HCT116 (cell line): ENCODE data around the gene PARP9. TPM values are rescaled to one million over a fixed set of nuclear protein-coding genes. Genes with fewer than 3 reads are reported as not detected.

Source experiments
- ATAC-seq: fragments of 200-7000 bp; cut with Tn5 transposase; 2 replicates; pipeline ENCODE4 v1.9.1; 2020; ENCODE audit warnings: mild to moderate bottlenecking, moderate library complexity
- BruUV-seq: library from RNA; stranded (reverse); fragments of 400-500 nt; replicated peaks from 2 replicates; lab custom pipeline; 2021; lab: Mats Ljungman, UMichigan
- CTCF ChIA-PET: fragments of 300-600 bp; sonication (Branson Sonifier 250); formaldehyde crosslinking; loops from one replicate; lab custom pipeline; 2021; ENCODE audit warnings: antibody characterized with exemption; lab: Charles Lee
- POLR2A ChIA-PET: fragments of 300-600, 350-600 bp; sonication (Branson Sonifier 250); formaldehyde crosslinking; loops from one replicate; lab custom pipeline; 2021; ENCODE audit warnings: antibody characterized with exemption; lab: Charles Lee
- RAD21 ChIA-PET, 2 experiments: fragments of 300-600 bp; sonication (Branson Sonifier 250); formaldehyde crosslinking; loops; one replicate each; lab custom pipeline; 2023; ENCODE audit warnings: low total read pairs in 2 of 2; ENCODE audit not compliant: uncharacterized antibody in 2 of 2, unreplicated experiment in 2 of 2, low non-redundant PET in 1 of 2; lab: Charles Lee
- DNase-seq: peaks from one replicate; pipeline ENCODE4 v3.0.0-alpha.2; 2010; ENCODE audit warnings: low read depth, low spot score
- H2AFZ ChIP-seq: fragments of 200-600 bp; shearing (Covaris generic), sonication (generic); 2 replicates; pipeline ENCODE4 v1.6.1; 2017; ENCODE audit warnings: low read depth, mixed run types, mixed read lengths, antibody characterized with exemption, low read length; ENCODE audit not compliant: poor library complexity, severe bottlenecking
- H3K27ac ChIP-seq: 2 replicates; pipeline ENCODE4 v1.5.1; 2012; ENCODE audit warnings: low read depth, low read length
- H3K27me3 ChIP-seq: fragments of 200-600 bp; sonication (generic); 2 replicates; pipeline ENCODE4 v1.6.1; 2016; ENCODE audit warnings: mixed run types, low read length, mixed read lengths; ENCODE audit not compliant: insufficient read depth
- H3K36me3 ChIP-seq, 2 experiments: fragments of 200-500 bp in 1 of 2; fragments of 200-600 bp in 1 of 2; sonication (Bioruptor generic) in 1 of 2; sonication (generic) in 1 of 2; 2 replicates each; pipeline versions ENCODE4 v1.5.1 to v1.6.1; 2014 to 2016; ENCODE audit warnings: low read length in 2 of 2, inconsistent platforms in 1 of 2, mixed read lengths in 1 of 2, mixed run types in 1 of 2; ENCODE audit not compliant: insufficient read depth in 2 of 2, control insufficient read depth in 1 of 2
- H3K4me1 ChIP-seq, 2 experiments: fragments of 200-600 bp in 1 of 2; sonication (generic) in 1 of 2; 2 replicates each; pipeline versions ENCODE4 v1.5.1 to v1.6.1; 2012 to 2017; ENCODE audit warnings: low read length in 2 of 2, inconsistent platforms in 1 of 2, mild to moderate bottlenecking in 1 of 2, mixed read lengths in 1 of 2, mixed run types in 1 of 2, moderate library complexity in 1 of 2; ENCODE audit not compliant: insufficient read depth in 2 of 2, control insufficient read depth in 1 of 2
- H3K4me2 ChIP-seq: fragments of 200-600 bp; sonication (generic); 2 replicates; pipeline ENCODE4 v1.6.1; 2017; ENCODE audit warnings: mixed run types, low read length, mixed read lengths
- H3K4me3 ChIP-seq, 2 experiments: fragments of 200-600 bp in 1 of 2; sonication (generic) in 1 of 2; replicated peaks in 1 of 2; 2 replicates each; pipeline ENCODE4 v1.5.1; 2011 to 2016; ENCODE audit warnings: low read length in 2 of 2, control low read depth in 1 of 2, low read depth in 1 of 2, mild to moderate bottlenecking in 1 of 2, mixed read lengths in 1 of 2, mixed run types in 1 of 2
- H3K79me2 ChIP-seq: fragments of 200-600 bp; sonication (generic); 2 replicates; pipeline ENCODE4 v1.6.1; 2017; ENCODE audit warnings: mild to moderate bottlenecking, mixed run types, low read length, moderate library complexity, mixed read lengths; ENCODE audit not compliant: insufficient read depth
- H3K9ac ChIP-seq: fragments of 200-600 bp; sonication (generic); 2 replicates; pipeline ENCODE4 v1.6.1; 2016; ENCODE audit warnings: low read length, mixed read lengths
- H3K9me2 ChIP-seq: fragments of 200-600 bp; sonication (generic), shearing (Covaris generic); 2 replicates; pipeline ENCODE4 v1.6.1; 2017; ENCODE audit warnings: mixed run types, mild to moderate bottlenecking, moderate library complexity; ENCODE audit not compliant: insufficient read depth
- H3K9me3 ChIP-seq, 2 experiments: fragments of 200-500 bp in 1 of 2; fragments of 200-600 bp in 1 of 2; sonication (Bioruptor generic) in 1 of 2; sonication (generic) in 1 of 2; 2 replicates each; pipeline ENCODE4 v1.6.1; 2014 to 2017; ENCODE audit warnings: low read length in 2 of 2, mixed read lengths in 2 of 2, inconsistent platforms in 1 of 2, low read depth in 1 of 2, mild to moderate bottlenecking in 1 of 2, mixed run types in 1 of 2, moderate library complexity in 1 of 2; ENCODE audit not compliant: control insufficient read depth in 1 of 2, insufficient read depth in 1 of 2
- H4K20me1 ChIP-seq: fragments of 200-600 bp; sonication (generic), shearing (Covaris generic); 2 replicates; pipeline ENCODE4 v1.6.1; 2017; ENCODE audit warnings: mixed run types, mild to moderate bottlenecking, moderate library complexity; ENCODE audit not compliant: insufficient read depth
- CBX3 ChIP-seq: IDR thresholded peaks from 2 replicates; pipeline ENCODE4 v1.6.1; 2012; ENCODE audit warnings: low read depth
- CEBPB ChIP-seq: IDR thresholded peaks from 2 replicates; pipeline ENCODE4 v1.6.1; 2012; ENCODE audit warnings: low read depth
- EGR1 ChIP-seq: IDR thresholded peaks from 2 replicates; pipeline ENCODE4 v1.6.1; 2012; ENCODE audit warnings: low read depth
- ELF1 ChIP-seq: IDR thresholded peaks from 2 replicates; pipeline ENCODE4 v1.6.1; 2012; ENCODE audit warnings: low read depth, borderline replicate concordance
- EZH2 ChIP-seq: fragments of 200-600 bp; sonication (generic); IDR thresholded peaks from 2 replicates; pipeline ENCODE4 v1.6.1; 2017; ENCODE audit warnings: antibody characterized with exemption, mixed run types
- EZH2phosphoT487 ChIP-seq: fragments of 200-600 bp; IDR thresholded peaks from 2 replicates; pipeline ENCODE4 v1.6.1; 2018; ENCODE audit warnings: antibody characterized with exemption, borderline replicate concordance
- MAX ChIP-seq: IDR thresholded peaks from 2 replicates; pipeline ENCODE4 v1.6.1; 2012
- POLR2A ChIP-seq: IDR thresholded peaks from 2 replicates; pipeline ENCODE4 v1.7.0; 2011; ENCODE audit warnings: borderline replicate concordance; ENCODE audit not compliant: insufficient read depth, insufficient read length; ENCODE audit errors: extremely low read depth
- POLR2AphosphoS5 ChIP-seq: IDR thresholded peaks from 2 replicates; pipeline ENCODE4 v1.6.1; 2011; ENCODE audit warnings: mild to moderate bottlenecking, low read depth, low read length, moderate library complexity
- SRF ChIP-seq: IDR thresholded peaks from 2 replicates; pipeline ENCODE4 v1.6.1; 2012; ENCODE audit warnings: low read depth
- TCF7L2 ChIP-seq: IDR thresholded peaks from 2 replicates; pipeline ENCODE4 v1.7.0; 2011; ENCODE audit warnings: borderline replicate concordance, inconsistent platforms; ENCODE audit not compliant: insufficient read depth, insufficient read length; ENCODE audit errors: extremely low read depth
- ZBTB33 ChIP-seq: IDR thresholded peaks from 2 replicates; pipeline ENCODE4 v1.6.1; 2011; ENCODE audit warnings: mild to moderate bottlenecking, low read length, moderate library complexity; ENCODE audit not compliant: insufficient replicate concordance; ENCODE audit errors: extremely low read depth
- intact Hi-C: fragments of 100-400 bp; cut with micrococcal nuclease; formaldehyde crosslinking; loops from 2 replicates; pipeline ENCODE4 v1.10.0; 2022
- total RNA-seq: library from RNA; stranded (reverse); gene quantifications from one replicate; pipeline ENCODE4 v1.2.1, GENCODE V29; 2021; ENCODE audit not compliant: unreplicated experiment

PARP9 gene
- total RNA-seq, 1 experiment from 2014 or later = 9.5 TPM

DNA sequence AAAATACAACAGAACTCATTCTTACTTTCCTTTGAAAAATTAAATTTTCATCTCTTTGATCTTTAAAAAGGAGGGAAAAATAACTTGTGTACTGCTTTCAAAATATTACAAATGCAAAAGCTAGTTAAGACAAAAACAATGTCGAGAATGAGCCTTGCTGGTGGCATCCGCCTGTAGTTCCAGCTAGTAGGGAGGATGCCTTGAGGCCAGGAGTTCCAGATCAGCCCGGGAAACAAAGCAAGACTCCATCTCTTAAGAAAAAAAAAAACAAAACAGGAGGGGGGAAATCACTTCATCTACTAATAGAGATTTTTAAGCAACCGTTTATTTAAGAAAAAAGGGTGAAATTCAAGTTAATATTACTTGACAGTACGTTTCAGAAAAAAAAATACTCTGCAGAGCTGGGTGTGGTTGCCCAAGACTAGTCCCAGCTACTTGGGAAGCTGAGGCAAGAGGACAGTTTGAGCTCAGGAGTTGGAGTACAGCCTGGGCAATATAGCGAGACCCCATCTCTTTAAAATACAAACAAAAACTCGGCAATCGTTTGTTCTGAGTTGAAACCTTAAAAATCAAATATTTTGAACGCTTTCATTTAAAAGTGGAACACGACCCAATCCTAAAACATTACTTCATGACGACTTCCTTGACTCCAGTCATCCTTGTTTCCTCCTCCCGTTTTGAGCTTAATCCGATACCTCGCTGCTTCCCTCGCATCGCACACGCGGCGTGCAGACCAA, 50.5 kb downstream of the PARP9 start:
- intact Hi-C loops = no loop called here
- POLR2A ChIA-PET = interaction anchor here (1.0 kb wide), 1 partner anchor 11 kb away, joined by 3 read pairs; no protein-coding TSS in a partner anchor
- Histone ChIP-seq H3K9me3 (no peaks in the 10 kb centered on the region), H3K79me2 (peaks cover 56% of the 10 kb centered on the region), H3K4me2 (peak overlapping the region; percentile 80), H3K27me3 (no peaks in the 10 kb centered on the region), H3K9ac (peak overlapping the region; percentile 87), H3K27ac (peak overlapping the region; percentile 77), H3K4me3 (peak overlapping the region; percentile 48 to 81), H3K4me1 (peaks cover 6 to 17% of the 10 kb centered on the region in 2 experiments; a peak in 3 of 4 replicates), H3K9me2 (no peaks in the 10 kb centered on the region), H4K20me1 (peaks cover 45% of the 10 kb centered on the region; the same call in 1 of the 2 replicates), H3K36me3 (no peaks in the 10 kb centered on the region), H2AFZ (no peak overlapping the region)
- RAD21 ChIA-PET = no interaction called here
- CTCF ChIA-PET = no interaction called here
- TF ChIP-seq MAX (peak; percentile 66; the same call in 1 of the 2 replicates), ELF1 (no peak)
- no peak for DNase-seq
- BruUV-seq = TSS peak; percentile 52
- no peak for ATAC-seq

- ChIA-PET POLR2A (no interaction called here), CTCF (no interaction called here), RAD21 (no interaction called here)
- BruUV-seq = no TSS peak
- no peak overlapping the region for H2AFZ ChIP-seq
- no peak overlapping the region for H3K27ac ChIP-seq
- peaks cover 49% of the 10 kb centered on the region; the same call in 1 of the 2 replicates for H4K20me1 ChIP-seq
- intact Hi-C loops = no loop called here
- no peak for ATAC-seq
- H3K9me2 ChIP-seq = no peaks in the 10 kb centered on the region
- TF ChIP-seq POLR2A (no peak), SRF (no peak), ELF1 (no peak), POLR2AphosphoS5 (no peak), EGR1 (no peak), EZH2phosphoT487 (no peak), ZBTB33 (no peak), CEBPB (no peak), CBX3 (no peak), EZH2 (no peak), MAX (no peak), TCF7L2 (no peak)
- H3K79me2 ChIP-seq = peaks cover 68% of the 10 kb centered on the region
- H3K36me3 ChIP-seq = no peaks in the 10 kb centered on the region
- H3K9me3 ChIP-seq = no peaks in the 10 kb centered on the region
- H3K4me1 ChIP-seq = peaks cover 6 to 17% of the 10 kb centered on the region in 2 experiments; a peak in 3 of 4 replicates
- no peaks in the 10 kb centered on the region for H3K27me3 ChIP-seq
- no peak for DNase-seq
- no peak overlapping the region for H3K9ac ChIP-seq
- no peak overlapping the region for H3K4me2 ChIP-seq
- H3K4me3 ChIP-seq = no peak overlapping the region
Observed at GRCh38 chr3:122512284-122512683, 51.8 kb downstream of the PARP9 start.
